Suprapubic skin (tissue), 4 donors: ENCODE measurements around the gene SLC47A2. TPM values are rescaled to one million over a fixed set of nuclear protein-coding genes. Genes with fewer than 3 reads are reported as not detected.

Experiments used
- DNase-seq, 2 donors: peaks; one replicate each; pipeline ENCODE4 v3.0.0-alpha.2; 2019; ENCODE audit warnings: low spot score in 2 of 2
- H3K27ac ChIP-seq: fragments of 200-600 bp; sonication (generic); one replicate; pipeline ENCODE4 v1.5.1; 2019
- H3K27me3 ChIP-seq: fragments of 200-600 bp; sonication (generic); one replicate; pipeline ENCODE4 v1.5.1; 2019
- H3K36me3 ChIP-seq: fragments of 200-600 bp; sonication (generic); one replicate; pipeline ENCODE4 v1.5.1; 2019
- H3K4me1 ChIP-seq: fragments of 200-600 bp; sonication (generic); one replicate; pipeline ENCODE4 v1.5.1; 2019
- H3K4me3 ChIP-seq: fragments of 200-600 bp; sonication (generic); one replicate; pipeline ENCODE4 v1.5.1; 2019; ENCODE audit warnings: mild to moderate bottlenecking
- H3K9me3 ChIP-seq: fragments of 200-600 bp; sonication (generic); one replicate; pipeline ENCODE4 v1.5.1; 2019
- CTCF ChIP-seq, 2 donors: fragments of 200-600 bp in 1 of 2; fragments of 450-650 bp in 1 of 2; sonication (generic) in 1 of 2; IDR thresholded peaks; one replicate each; pipeline ENCODE4 v1.5.1; 2016 to 2019; ENCODE audit warnings: antibody characterized with exemption in 2 of 2, mild to moderate bottlenecking in 1 of 2, moderate library complexity in 1 of 2
- EP300 ChIP-seq: sonication (generic); formaldehyde crosslinking; IDR thresholded peaks from one replicate; pipeline ENCODE4 v1.6.1; 2017; ENCODE audit warnings: antibody characterized with exemption
- POLR2A ChIP-seq, 2 donors: fragments of 450-650 bp; IDR thresholded peaks; one replicate each; pipeline ENCODE4 v1.6.1; 2017; ENCODE audit warnings: antibody characterized with exemption in 2 of 2, mild to moderate bottlenecking in 2 of 2, moderate library complexity in 2 of 2
- POLR2AphosphoS5 ChIP-seq, 3 donors: sonication (generic); formaldehyde crosslinking; IDR thresholded peaks; one replicate each; pipeline ENCODE4 v1.6.1; 2017; ENCODE audit warnings: antibody characterized with exemption in 3 of 3
- WGBS: methylation state at CpG from one replicate; pipeline ENCODE4 v1.1.5; 2018; 5-methylcytosine and 5-hydroxymethylcytosine counted together
- total RNA-seq, 4 donors: library from RNA; depleted of rRNA; stranded (reverse); fragments of >200 nt; gene quantifications; one replicate each; pipeline ENCODE4 v1.1.0, GENCODE V29; 2016

Gene SLC47A2
- total RNA-seq, 4 donors from 2014 or later = 0.96 to 7.9 (median 2.5) TPM; not detected in 1

GRCh38 chr17:19708431-19709175, 7.8 kb downstream of the SLC47A2 start:
- no peaks in the 10 kb centered on the region for H3K36me3 ChIP-seq
- H3K4me1 ChIP-seq = peaks cover 31% of the 10 kb centered on the region
- DNase-seq = no peak
- H3K27me3 ChIP-seq = no peaks in the 10 kb centered on the region
- H3K9me3 ChIP-seq = no peaks in the 10 kb centered on the region
- H3K27ac ChIP-seq = no peak overlapping the region
- H3K4me3 ChIP-seq = no peak overlapping the region
- no peak for TF ChIP-seq POLR2AphosphoS5 (IDR thresholded peaks at IDR 0.05)
- no peak for TF ChIP-seq POLR2A (IDR thresholded peaks at IDR 0.05)
- no peak for TF ChIP-seq CTCF (IDR thresholded peaks at IDR 0.05)
- no peak for TF ChIP-seq EP300
- WGBS = 90% methylated on average over 6 of the region's 6 CpGs

DNA sequence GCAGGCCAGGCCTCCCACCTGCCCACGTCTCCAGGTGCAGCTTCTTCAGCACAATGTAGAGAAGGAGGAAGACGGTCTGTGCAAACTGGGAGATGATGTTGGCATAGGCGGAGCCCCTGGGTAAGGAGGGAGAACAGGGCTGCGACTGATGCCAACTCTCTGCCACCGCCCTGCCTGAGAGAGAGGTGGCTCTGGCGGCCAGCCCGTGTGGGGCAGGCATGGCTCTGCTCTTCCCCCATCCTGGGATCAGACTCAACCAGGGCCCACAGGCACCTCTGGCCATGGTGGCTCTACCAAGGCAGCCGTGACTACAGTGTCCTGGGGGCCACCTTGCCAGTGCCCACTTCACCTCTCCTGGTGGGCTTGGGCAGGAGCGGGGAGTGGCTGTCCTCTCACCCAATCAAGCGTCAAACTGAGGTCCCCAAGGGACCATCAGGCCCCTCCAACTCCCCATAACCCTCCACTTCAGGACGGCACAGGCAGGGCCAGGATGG, 8.6 kb downstream of the SLC47A2 start:
- Histone ChIP-seq H3K36me3 (no peaks in the 10 kb centered on the region), H3K9me3 (no peaks in the 10 kb centered on the region), H3K27ac (peak overlapping the region; percentile 87), H3K4me1 (peaks cover 36% of the 10 kb centered on the region), H3K4me3 (peak overlapping the region; percentile 9), H3K27me3 (no peaks in the 10 kb centered on the region)
- TF ChIP-seq POLR2AphosphoS5 (IDR thresholded peaks at IDR 0.05) (no peak), POLR2A (IDR thresholded peaks at IDR 0.05) (no peak), EP300 (no peak), CTCF (IDR thresholded peaks at IDR 0.05) (no peak)
- DNase-seq = no peak
- WGBS = 65% methylated on average over 8 of the region's 11 CpGs

- H3K4me1 ChIP-seq = peaks cover 40% of the 10 kb centered on the region
- DNase-seq = no peak
- TF ChIP-seq EP300 (no peak), POLR2AphosphoS5 (IDR thresholded peaks at IDR 0.05) (no peak), CTCF (IDR thresholded peaks at IDR 0.05) (no peak), POLR2A (IDR thresholded peaks at IDR 0.05) (no peak)
- peak overlapping the region; percentile 87 for H3K27ac ChIP-seq
- H3K4me3 ChIP-seq = peak overlapping the region; percentile 9
- H3K36me3 ChIP-seq = no peaks in the 10 kb centered on the region
- no peaks in the 10 kb centered on the region for H3K27me3 ChIP-seq
- WGBS = 47% methylated on average over 3 of the region's 12 CpGs
- H3K9me3 ChIP-seq = no peaks in the 10 kb centered on the region
These were observed 9.3 kb downstream of the SLC47A2 start for GRCh38 chr17:19706791-19707727.

DNA sequence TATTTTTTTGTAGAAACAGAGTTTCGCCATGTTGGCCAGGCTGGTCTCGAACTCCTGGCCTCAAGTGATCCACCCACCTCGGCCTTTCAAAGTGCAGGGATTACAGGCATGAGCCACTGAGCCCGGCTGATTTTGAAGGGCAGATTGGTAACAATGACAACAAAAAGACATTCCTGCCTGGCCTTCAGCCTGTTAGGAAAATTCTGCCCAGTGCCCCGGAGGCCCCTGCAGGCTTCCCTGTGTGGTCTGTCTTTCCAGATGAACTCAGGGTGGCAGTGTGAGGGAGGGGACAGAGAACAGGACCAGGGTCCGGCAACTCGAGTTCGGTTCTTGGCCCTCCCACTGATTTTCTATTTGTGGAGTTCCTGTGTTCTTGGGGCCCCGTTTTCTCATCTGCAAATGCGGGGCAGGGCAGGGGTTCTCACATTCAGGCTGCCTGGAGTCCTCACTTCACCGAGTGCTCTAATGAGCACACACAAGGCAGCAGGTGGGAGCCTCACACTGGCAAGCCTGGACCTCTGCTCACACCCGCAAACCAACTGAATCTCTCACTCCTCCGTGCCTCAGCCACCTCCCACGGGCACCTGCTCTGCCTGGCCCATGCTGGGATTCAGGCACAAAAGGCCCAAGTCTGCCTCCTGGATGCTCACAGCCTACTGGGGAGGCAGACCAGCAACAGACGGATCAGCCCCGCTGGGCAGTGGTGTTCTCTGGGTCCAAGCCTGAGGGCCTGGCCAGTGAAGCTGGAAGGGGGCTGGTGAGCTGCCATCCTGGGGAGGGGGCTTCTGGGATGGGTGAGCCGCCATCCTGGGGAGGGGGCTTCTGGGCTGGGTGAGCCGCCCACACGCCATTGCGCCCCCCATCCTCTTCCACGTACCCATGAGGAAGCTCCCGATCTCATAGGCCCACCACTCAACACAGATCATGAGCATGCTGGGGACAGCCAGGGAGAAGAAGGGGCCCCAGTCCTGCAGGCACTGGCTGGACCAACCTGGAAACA, 10.3 kb downstream of the SLC47A2 start:
- DNase-seq = no peak
- no peaks in the 10 kb centered on the region for H3K9me3 ChIP-seq
- no peaks in the 10 kb centered on the region for H3K36me3 ChIP-seq
- no peaks in the 10 kb centered on the region for H3K27me3 ChIP-seq
- no peak overlapping the region for H3K4me3 ChIP-seq
- peak overlapping the region; percentile 87 for H3K27ac ChIP-seq
- 81% methylated on average over 16 of the region's 22 CpGs for WGBS
- no peak for TF ChIP-seq POLR2AphosphoS5 (IDR thresholded peaks at IDR 0.05)
- no peak for TF ChIP-seq POLR2A (IDR thresholded peaks at IDR 0.05)
- no peak for TF ChIP-seq EP300
- TF ChIP-seq CTCF (IDR thresholded peaks at IDR 0.05) = no peak
- peaks cover 40% of the 10 kb centered on the region for H3K4me1 ChIP-seq
